Measurements from ENCODE around the gene STT3A. TPM values are rescaled to one million over a fixed set of nuclear protein-coding genes. Genes with fewer than 3 reads are reported as not detected.
A peak's percentile ranks its signal among the peaks of the same experiment; 100 is the strongest.

The STT3A gene
- total and polyA plus RNA-seq, 4 donors: 47.5 to 176 (median 130) TPM

- Histone ChIP-seq H3K27me3 (ENCODE audit: control insufficient read depth in 4 of 4, insufficient read depth in 4 of 4, low read length in 3 of 4) (no peaks in the 10 kb centered on the region), H3K4me1 (ENCODE audit: control insufficient read depth in 4 of 4, insufficient read depth in 4 of 4, low read length in 3 of 4) (peaks cover 3 to 20% (median 15%) of the 10 kb centered on the region in 4 donors), H3K27ac (ENCODE audit: low read depth in 1 of 2, low read length in 2 of 2) (no peak overlapping the region), H3K9me3 (ENCODE audit: control insufficient read depth in 4 of 4, low read length in 3 of 4) (no peaks in the 10 kb centered on the region), H3K9ac (ENCODE audit: low read depth in 1 of 2, low read length in 2 of 2) (peak overlapping the region in 1 of 2 donors; percentile 13), H3K36me3 (ENCODE audit: control insufficient read depth in 4 of 4, insufficient read depth in 3 of 4, low read depth in 1 of 4, low read length in 3 of 4) (peaks cover 5 to 6% (median 5%) of the 10 kb centered on the region in 4 donors), H3K4me3 (ENCODE audit: low read depth in 1 of 3, low read length in 3 of 3) (peak overlapping the region; percentile 51 to 82 (median 75))
- DNase-seq (ENCODE audit: low spot score): no peak
- TF ChIP-seq CTCF (IDR thresholded peaks at IDR 0.05; ENCODE audit: low read depth, low read length, missing input control) (peak; percentile 19), RXRA (IDR thresholded peaks at IDR 0.05) (no peak)
- WGBS: under 1% methylated on average over 18 of the region's 18 CpGs
Measured at GRCh38 chr11:125626288-125626950, 33.8 kb downstream of the STT3A start.

GRCh38 chr11:125627236-125627910 lies 34.7 kb downstream of the STT3A start:
- no peak overlapping the region for H3K9ac ChIP-seq (ENCODE audit: low read depth in 1 of 2, low read length in 2 of 2)
- H3K27ac ChIP-seq (ENCODE audit: low read depth in 1 of 2, low read length in 2 of 2): no peak overlapping the region
- no peak overlapping the region for H3K4me3 ChIP-seq (ENCODE audit: low read depth in 1 of 3, low read length in 3 of 3)
- WGBS: 81% methylated on average over 7 of the region's 7 CpGs
- H3K36me3 ChIP-seq (ENCODE audit: control insufficient read depth in 4 of 4, insufficient read depth in 3 of 4, low read depth in 1 of 4, low read length in 3 of 4): no peaks in the 10 kb centered on the region
- no peaks in the 10 kb centered on the region for H3K9me3 ChIP-seq (ENCODE audit: control insufficient read depth in 4 of 4, low read length in 3 of 4)
- TF ChIP-seq MAX (IDR thresholded peaks at IDR 0.05): no peak
- TF ChIP-seq FOXA2 (IDR thresholded peaks at IDR 0.05): no peak
- no peak for DNase-seq (ENCODE audit: low spot score)
- H3K4me1 ChIP-seq (ENCODE audit: control insufficient read depth in 4 of 4, insufficient read depth in 4 of 4, low read length in 3 of 4): peaks cover 3 to 20% (median 15%) of the 10 kb centered on the region in 4 donors
- no peaks in the 10 kb centered on the region for H3K27me3 ChIP-seq (ENCODE audit: control insufficient read depth in 4 of 4, insufficient read depth in 4 of 4, low read length in 3 of 4)

GRCh38 chr11:125637840-125638239 lies 45.2 kb downstream of the STT3A start:
- TF ChIP-seq EGR1 (IDR thresholded peaks at IDR 0.05; ENCODE audit: low read depth in 2 of 2) (no peak), ATF3 (IDR thresholded peaks at IDR 0.05) (no peak), YY1 (IDR thresholded peaks at IDR 0.05) (no peak), FOXA1 (IDR thresholded peaks at IDR 0.05) (no peak), REST (IDR thresholded peaks at IDR 0.05) (no peak), HNF4G (IDR thresholded peaks at IDR 0.05) (no peak), TAF1 (conservative IDR thresholded peaks at IDR 0.05) (no peak), RAD21 (IDR thresholded peaks at IDR 0.05) (no peak), HNF4A (conservative IDR thresholded peaks at IDR 0.05) (no peak)
- Histone ChIP-seq H3K36me3 (ENCODE audit: control insufficient read depth in 4 of 4, insufficient read depth in 3 of 4, low read depth in 1 of 4, low read length in 3 of 4) (no peaks in the 10 kb centered on the region), H3K9me3 (ENCODE audit: control insufficient read depth in 4 of 4, low read length in 3 of 4) (no peaks in the 10 kb centered on the region), H3K9ac (ENCODE audit: low read depth in 1 of 2, low read length in 2 of 2) (no peak overlapping the region), H3K27me3 (ENCODE audit: control insufficient read depth in 4 of 4, insufficient read depth in 4 of 4, low read length in 3 of 4) (no peaks in the 10 kb centered on the region), H3K4me3 (ENCODE audit: low read depth in 1 of 3, low read length in 3 of 3) (no peak overlapping the region), H3K27ac (ENCODE audit: low read depth in 1 of 2, low read length in 2 of 2) (no peak overlapping the region), H3K4me1 (ENCODE audit: control insufficient read depth in 4 of 4, insufficient read depth in 4 of 4, low read length in 3 of 4) (no peaks in the 10 kb centered on the region)
- DNase-seq (ENCODE audit: low spot score): no peak
- 92% methylated on average over 3 of the region's 3 CpGs for WGBS

Data from liver (tissue), 9 donors.